Measurements from ENCODE around the gene HIRIP3.

HIRIP3 gene

GRCh38 chr16:30032083-30032819 is 36.8 kb upstream of the HIRIP3 start:
- H3K4me3 ChIP-seq (replicated peaks; ENCODE audit: insufficient read depth, low read length), result no peak overlapping the region
- DNase-seq (ENCODE audit: low read depth in 1 of 2, low spot score in 1 of 2), result peak in 1 of 2 experiments; percentile 71
- H3K27ac ChIP-seq (replicated peaks), result no peak overlapping the region
- H3K27me3 ChIP-seq (ENCODE audit: insufficient read depth, poor library complexity, severe bottlenecking), result peaks cover 44% of the 10 kb centered on the region
- TF ChIP-seq GABPA (IDR thresholded peaks at IDR 0.05; ENCODE audit: low read depth), result no peak
- TF ChIP-seq CTCF (IDR thresholded peaks at IDR 0.05; ENCODE audit: insufficient read depth, low read length), result peak; percentile 85

DNA sequence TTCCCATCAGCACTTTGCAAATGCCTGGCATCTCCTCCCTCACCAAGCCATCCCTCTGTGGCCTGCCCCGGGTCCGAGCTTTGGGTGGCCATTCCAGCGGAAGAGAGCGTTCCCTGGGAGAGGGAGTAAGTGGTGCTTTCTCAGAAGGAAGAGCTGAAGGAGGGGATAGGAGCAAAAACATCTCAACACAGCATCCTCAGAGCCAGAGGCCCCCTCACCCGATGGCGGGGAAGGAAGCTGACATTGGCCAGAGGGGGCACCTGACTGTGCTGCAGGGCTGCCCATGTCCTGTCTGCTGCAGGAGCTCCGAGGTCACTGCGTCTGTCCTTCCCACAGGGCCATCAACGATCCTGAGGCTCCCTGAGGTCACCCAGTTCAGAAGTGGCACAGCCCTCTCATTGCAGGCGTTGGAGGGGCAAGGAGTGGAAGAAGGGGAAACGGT is 36.1 kb upstream of the HIRIP3 start:
- peaks cover 48% of the 10 kb centered on the region for H3K27me3 ChIP-seq (ENCODE audit: insufficient read depth, poor library complexity, severe bottlenecking)
- H3K4me3 ChIP-seq (replicated peaks; ENCODE audit: insufficient read depth, low read length), result no peak overlapping the region

GRCh38 chr16:30030841-30031413 is 35.5 kb upstream of the HIRIP3 start, which contains the start of gene TLCD3B:
TSS of gene TLCD3B (minus strand) at chr16:30031271. CDS start at chr16:30030527, 744 bp downstream.
- Histone ChIP-seq H3K4me3 (replicated peaks; ENCODE audit: insufficient read depth, low read length) (no peak within 1 kb of the TSS), H3K27me3 (ENCODE audit: insufficient read depth, poor library complexity, severe bottlenecking) (peaks cover 52% of the 10 kb centered on the region), H3K27ac (replicated peaks) (no peak within 1 kb of the TSS)
- TF ChIP-seq POLR2AphosphoS5 (IDR thresholded peaks at IDR 0.05; ENCODE audit: low read depth) (no peak), GABPA (IDR thresholded peaks at IDR 0.05; ENCODE audit: low read depth) (no peak), SPI1 (IDR thresholded peaks at IDR 0.05; ENCODE audit: borderline replicate concordance, low read depth) (no peak), CTCF (IDR thresholded peaks at IDR 0.05; ENCODE audit: insufficient read depth, low read length) (no peak)
- TF ChIP-seq, protein P1, sequence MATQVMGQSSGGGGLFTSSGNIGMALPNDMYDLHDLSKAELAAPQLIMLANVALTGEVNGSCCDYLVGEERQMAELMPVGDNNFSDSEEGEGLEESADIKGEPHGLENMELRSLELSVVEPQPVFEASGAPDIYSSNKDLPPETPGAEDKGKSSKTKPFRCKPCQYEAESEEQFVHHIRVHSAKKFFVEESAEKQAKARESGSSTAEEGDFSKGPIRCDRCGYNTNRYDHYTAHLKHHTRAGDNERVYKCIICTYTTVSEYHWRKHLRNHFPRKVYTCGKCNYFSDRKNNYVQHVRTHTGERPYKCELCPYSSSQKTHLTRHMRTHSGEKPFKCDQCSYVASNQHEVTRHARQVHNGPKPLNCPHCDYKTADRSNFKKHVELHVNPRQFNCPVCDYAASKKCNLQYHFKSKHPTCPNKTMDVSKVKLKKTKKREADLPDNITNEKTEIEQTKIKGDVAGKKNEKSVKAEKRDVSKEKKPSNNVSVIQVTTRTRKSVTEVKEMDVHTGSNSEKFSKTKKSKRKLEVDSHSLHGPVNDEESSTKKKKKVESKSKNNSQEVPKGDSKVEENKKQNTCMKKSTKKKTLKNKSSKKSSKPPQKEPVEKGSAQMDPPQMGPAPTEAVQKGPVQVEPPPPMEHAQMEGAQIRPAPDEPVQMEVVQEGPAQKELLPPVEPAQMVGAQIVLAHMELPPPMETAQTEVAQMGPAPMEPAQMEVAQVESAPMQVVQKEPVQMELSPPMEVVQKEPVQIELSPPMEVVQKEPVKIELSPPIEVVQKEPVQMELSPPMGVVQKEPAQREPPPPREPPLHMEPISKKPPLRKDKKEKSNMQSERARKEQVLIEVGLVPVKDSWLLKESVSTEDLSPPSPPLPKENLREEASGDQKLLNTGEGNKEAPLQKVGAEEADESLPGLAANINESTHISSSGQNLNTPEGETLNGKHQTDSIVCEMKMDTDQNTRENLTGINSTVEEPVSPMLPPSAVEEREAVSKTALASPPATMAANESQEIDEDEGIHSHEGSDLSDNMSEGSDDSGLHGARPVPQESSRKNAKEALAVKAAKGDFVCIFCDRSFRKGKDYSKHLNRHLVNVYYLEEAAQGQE (IDR thresholded peaks at IDR 0.05; ENCODE audit: insufficient replicate concordance, low read depth), result no peak
- DNase-seq (ENCODE audit: low read depth in 1 of 2, low spot score in 1 of 2), result no peak

More for the DNA sequence above, 36.1 kb upstream of the HIRIP3 start:
- TF ChIP-seq POLR2AphosphoS5 (IDR thresholded peaks at IDR 0.05; ENCODE audit: low read depth) (no peak), CTCF (IDR thresholded peaks at IDR 0.05; ENCODE audit: insufficient read depth, low read length) (no peak), SPI1 (IDR thresholded peaks at IDR 0.05; ENCODE audit: borderline replicate concordance, low read depth) (no peak), GABPA (IDR thresholded peaks at IDR 0.05; ENCODE audit: low read depth) (no peak)
- TF ChIP-seq, protein P1 (IDR thresholded peaks at IDR 0.05; ENCODE audit: insufficient replicate concordance, low read depth), result no peak
- no peak for DNase-seq (ENCODE audit: low read depth in 1 of 2, low spot score in 1 of 2)
- no peak overlapping the region for H3K27ac ChIP-seq (replicated peaks)
